HL-60 (cell line): Measurements from ENCODE around the gene ALK.

Source experiments
- DNase-seq, 2 experiments: peaks; one replicate each; pipeline ENCODE4 v3.0.0-alpha.2; 2010 to 2020; ENCODE audit warnings: low read depth in 1 of 2, low spot score in 1 of 2
- H3K27ac ChIP-seq: fragments of 250-450 bp; sonication (Bioruptor Pico); replicated peaks from 2 replicates; pipeline ENCODE4 v1.5.1; 2020; ENCODE audit warnings: mild to moderate bottlenecking, moderate library complexity
- H3K27me3 ChIP-seq: fragments of 250-450 bp; sonication (Bioruptor Pico); 2 replicates; pipeline ENCODE4 v1.5.1; 2021; ENCODE audit warnings: mild to moderate bottlenecking, moderate library complexity; ENCODE audit not compliant: insufficient read depth, poor library complexity, severe bottlenecking
- H3K4me3 ChIP-seq: replicated peaks from 2 replicates; pipeline ENCODE4 v1.5.1; 2011; ENCODE audit warnings: mild to moderate bottlenecking, control low read depth, low read length; ENCODE audit not compliant: insufficient read depth
- CTCF ChIP-seq: IDR thresholded peaks from one replicate; pipeline ENCODE4 v1.5.1; 2011; ENCODE audit warnings: low read length, control low read depth, inconsistent platforms; ENCODE audit not compliant: insufficient read depth
- GABPA ChIP-seq: IDR thresholded peaks from 2 replicates; pipeline ENCODE4 v1.6.1; 2012; ENCODE audit warnings: low read depth
- POLR2AphosphoS5 ChIP-seq: IDR thresholded peaks from 2 replicates; pipeline ENCODE4 v1.6.1; 2012; ENCODE audit warnings: low read depth
- REST ChIP-seq: IDR thresholded peaks from 2 replicates; pipeline ENCODE4 v1.6.1; 2012; ENCODE audit warnings: low read depth; ENCODE audit not compliant: insufficient replicate concordance
- SPI1 ChIP-seq: IDR thresholded peaks from 2 replicates; pipeline ENCODE4 v1.6.1; 2012; ENCODE audit warnings: low read depth, mild to moderate bottlenecking, borderline replicate concordance

Gene ALK

GRCh38 chr2:29900971-29901633, 20.3 kb downstream of the ALK start:
- Histone ChIP-seq H3K27ac (no peak overlapping the region), H3K27me3 (peaks cover 7% of the 10 kb centered on the region), H3K4me3 (no peak overlapping the region)
- TF ChIP-seq CTCF (no peak), SPI1 (no peak), REST (no peak), POLR2AphosphoS5 (no peak), GABPA (no peak)
- no peak for DNase-seq

- no peak for TF ChIP-seq POLR2AphosphoS5
- no peak for TF ChIP-seq CTCF
- no peak for TF ChIP-seq GABPA
- TF ChIP-seq SPI1 = no peak
- no peak for TF ChIP-seq REST
- no peak overlapping the region for H3K27ac ChIP-seq
- H3K4me3 ChIP-seq = no peak overlapping the region
- H3K27me3 ChIP-seq = peaks cover 5% of the 10 kb centered on the region
- DNase-seq = no peak
Measured at GRCh38 chr2:29898999-29899398, 22.4 kb downstream of the ALK start.

- no peak for DNase-seq
- Histone ChIP-seq H3K4me3 (no peak overlapping the region), H3K27me3 (no peaks in the 10 kb centered on the region), H3K27ac (no peak overlapping the region)
- no peak for TF ChIP-seq REST
- TF ChIP-seq SPI1 = no peak
- no peak for TF ChIP-seq GABPA
- no peak for TF ChIP-seq CTCF
- no peak for TF ChIP-seq POLR2AphosphoS5
Measured at GRCh38 chr2:29894822-29895614, 26.4 kb downstream of the ALK start.
